OCI-LY1 (cell line): ENCODE results near the gene NISCH.

Experiments used
- CTCF ChIP-seq: fragments of 200-600 bp; sonication (generic), shearing (Covaris generic); IDR thresholded peaks from 2 replicates; pipeline ENCODE4 v1.5.1; 2017; ENCODE audit warnings: mild to moderate bottlenecking, antibody characterized with exemption, low read length, moderate library complexity, mixed read lengths
- EZH2 ChIP-seq: fragments of 200-600 bp; sonication (generic), shearing (Covaris generic); IDR thresholded peaks from 2 replicates; pipeline ENCODE4 v1.8.0; 2017; ENCODE audit warnings: borderline replicate concordance, mixed run types, mild to moderate bottlenecking, antibody characterized with exemption, low read length, moderate library complexity, mixed read lengths

GRCh38 chr3:52440249-52440551, 15.2 kb upstream of the NISCH start:
- no peak for TF ChIP-seq EZH2
- no peak for TF ChIP-seq CTCF
